HG02588 (cell line): ENCODE results near the gene CASTOR1.
A peak's percentile ranks its signal among the peaks of the same experiment; 100 is the strongest.

ENCODE experiments used
- ATAC-seq: cut with Tn5 transposase; IDR thresholded peaks from one replicate; pipeline ENCODE4 v1.9.1; 2021; ENCODE audit warnings: mild to moderate bottlenecking, moderate library complexity; ENCODE audit not compliant: unreplicated experiment

CASTOR1 gene

DNA sequence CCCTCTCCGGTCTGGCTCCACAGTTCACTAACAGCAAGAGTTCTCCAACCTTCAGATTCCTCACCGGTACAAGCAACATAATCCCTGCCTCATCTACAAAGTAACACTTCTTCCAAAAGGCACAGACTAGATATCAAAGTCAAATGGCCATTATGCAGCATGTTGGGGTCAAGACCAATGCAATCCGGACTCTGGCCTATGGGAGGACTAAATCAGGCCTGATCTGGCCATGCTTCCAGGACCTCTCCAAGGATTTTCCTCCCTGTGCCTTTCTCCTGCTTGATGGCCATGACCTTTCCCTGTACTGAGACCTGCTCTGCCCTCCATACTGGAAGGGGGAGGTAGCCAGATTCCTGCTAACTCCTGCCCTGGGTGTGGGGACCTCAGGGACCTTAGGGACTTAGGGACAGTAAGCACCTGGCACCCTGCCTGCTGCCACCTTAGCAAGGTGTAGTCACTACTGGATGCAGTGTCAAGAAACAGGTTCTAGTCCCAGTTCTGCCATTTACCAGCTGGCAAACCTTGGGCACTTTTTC, 30.8 kb upstream of the CASTOR1 start:
- ATAC-seq, result no peak

DNA sequence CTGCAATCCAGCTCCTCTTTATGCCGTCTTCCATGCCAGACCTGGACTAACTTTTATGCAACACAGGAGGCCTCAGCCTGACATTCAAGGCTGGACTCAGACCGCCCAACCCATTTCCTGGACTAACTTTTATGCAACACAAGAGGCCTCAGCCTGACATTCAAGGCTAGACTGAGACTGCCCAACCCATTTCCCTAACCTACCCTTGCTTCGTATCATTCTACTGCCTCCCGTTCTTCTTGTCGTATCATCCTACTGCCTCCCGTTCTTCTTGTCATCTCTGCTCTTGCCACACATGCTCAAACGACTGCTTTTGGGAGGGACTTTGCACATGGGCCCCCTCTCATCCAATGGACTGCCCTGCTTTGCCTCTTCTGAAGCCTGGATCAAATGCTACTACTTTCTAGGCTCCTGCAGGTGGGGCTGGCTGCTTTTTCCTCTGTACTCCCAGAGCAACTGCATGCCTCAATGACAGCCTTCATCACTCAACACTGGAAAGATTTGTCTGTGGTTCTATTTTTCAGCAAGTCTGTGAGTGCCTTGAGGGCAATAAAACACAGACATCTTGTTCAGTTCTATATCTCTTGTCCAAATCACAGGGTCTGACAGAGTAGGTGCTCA, 29.6 kb upstream of the CASTOR1 start:
- no peak for ATAC-seq

DNA sequence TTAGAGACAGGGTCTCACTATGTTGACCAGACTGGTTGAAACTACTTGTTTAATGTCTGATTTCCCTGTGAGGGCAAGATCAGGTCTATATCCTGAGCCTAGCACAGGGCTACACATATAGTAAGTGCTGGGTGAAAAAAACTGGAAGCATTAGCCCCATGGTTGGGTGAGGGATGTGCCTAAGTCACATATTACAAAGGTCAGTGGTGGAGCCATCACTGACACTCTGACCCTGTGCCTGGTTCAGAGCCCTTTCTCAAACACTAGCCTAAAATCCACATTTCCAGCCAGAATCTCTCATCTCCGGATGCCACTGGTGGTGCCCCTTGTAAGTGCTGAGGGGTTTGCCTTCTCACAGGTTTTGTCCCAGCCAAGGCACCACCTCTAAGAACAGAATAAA, 28.5 kb upstream of the CASTOR1 start:
- ATAC-seq, result no peak

GRCh38 chr22:30315962-30316576, 26.8 kb upstream of the CASTOR1 start:
- ATAC-seq, result no peak

DNA sequence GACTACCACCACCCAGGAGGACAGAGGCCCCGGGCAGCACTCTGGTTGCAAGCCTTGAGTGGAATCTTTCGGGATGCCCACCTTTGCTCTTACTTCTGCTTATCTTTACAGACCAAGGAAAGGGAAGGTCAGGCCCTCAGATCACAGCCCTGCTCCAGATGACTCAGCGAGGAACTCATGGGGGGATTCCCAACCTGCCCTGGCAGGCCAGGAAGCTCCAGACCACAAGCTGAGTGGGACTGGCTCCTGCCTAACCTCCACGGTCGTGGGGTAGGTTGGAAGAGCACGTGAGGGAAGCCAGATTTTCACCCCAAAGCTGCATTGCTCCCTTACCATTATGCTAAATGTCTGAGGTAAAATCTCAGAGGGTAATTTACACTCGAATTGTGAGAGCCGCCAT, 25.6 kb upstream of the CASTOR1 start:
- no peak for ATAC-seq

DNA sequence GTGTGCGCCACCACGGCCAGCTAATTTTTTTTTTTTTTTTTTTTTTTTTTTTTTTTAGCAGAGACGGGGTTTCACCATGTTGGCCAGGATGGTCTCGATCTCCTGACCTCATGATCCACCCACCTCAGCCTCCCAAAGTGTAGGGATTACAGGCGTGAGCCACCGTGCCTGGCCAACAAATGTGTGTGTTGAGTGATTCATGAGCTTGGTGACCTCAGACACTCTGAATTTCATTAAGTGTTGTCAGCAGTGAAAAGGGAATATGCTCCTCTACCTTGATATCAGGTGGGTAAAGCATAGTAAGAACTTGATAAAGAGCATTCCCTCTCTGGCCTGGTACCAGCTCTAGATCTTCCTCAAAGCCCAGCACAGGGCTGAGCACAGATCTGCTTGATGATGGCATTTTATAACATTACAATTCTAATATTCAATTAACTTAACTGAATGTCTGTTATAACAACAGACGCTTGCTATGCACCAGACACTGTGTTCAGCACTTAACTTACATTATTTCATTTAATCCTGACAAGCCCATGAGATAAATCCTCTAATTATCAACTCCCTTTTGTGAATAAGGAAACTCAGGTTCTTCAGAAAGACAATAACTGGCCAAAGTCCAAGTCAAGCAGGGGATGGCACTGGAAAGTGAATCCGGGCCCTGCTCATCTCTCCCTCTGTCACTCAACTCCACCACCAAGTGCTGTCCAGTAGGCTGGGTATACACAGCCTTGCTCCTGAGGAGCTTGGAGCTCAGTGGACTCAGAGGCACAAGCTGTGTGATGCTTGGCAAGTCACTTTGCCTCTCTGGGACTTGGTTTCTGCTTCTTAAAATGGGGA, 24.4 kb upstream of the CASTOR1 start:
- no peak for ATAC-seq

- ATAC-seq, result no peak
Observed at GRCh38 chr22:30312053-30312452, 22.7 kb upstream of the CASTOR1 start.

DNA sequence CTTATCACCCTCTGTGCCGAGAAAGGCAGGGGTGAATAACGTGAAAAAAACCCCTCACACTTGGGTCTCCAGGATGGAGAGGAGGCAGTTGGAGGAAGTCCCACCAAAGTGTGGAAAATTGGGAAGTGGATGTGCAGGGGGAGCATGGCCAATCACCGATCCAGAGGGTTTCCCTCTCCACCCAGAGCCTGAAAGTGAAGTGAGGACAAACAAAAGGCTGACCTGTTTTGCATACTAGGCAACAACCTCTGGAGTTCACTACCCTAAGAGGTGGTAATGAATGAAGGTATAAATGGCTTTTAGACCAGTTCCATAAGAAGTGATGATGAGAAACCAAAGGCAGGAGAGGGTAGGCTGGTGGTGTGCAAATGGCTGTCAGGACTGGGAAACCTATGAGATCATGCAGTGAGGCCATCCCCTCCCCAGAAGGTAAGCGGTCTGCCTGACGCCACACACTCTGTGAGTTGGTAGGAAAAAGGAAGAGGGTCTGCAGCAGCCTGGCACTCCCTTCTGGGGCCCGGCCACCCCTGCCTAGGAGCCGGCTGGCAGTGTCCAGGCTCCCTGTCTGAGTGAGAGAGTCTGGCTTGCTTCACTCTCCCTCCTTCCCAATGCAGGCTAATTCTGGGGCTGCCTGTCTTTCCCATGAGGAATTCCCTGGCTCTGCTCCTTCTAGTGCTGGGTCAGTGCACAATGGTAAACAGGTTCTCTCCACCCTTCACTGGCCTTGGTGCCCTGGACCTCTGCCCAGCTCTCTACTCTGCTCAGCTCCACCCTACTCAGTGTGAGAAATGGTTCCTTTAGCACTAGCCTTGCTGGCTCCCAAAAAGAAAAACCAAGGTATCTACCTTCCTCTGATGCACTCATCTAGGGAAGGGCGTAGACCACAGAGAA, 21.8 kb upstream of the CASTOR1 start:
- ATAC-seq, result no peak

GRCh38 chr22:30309951-30310741, 20.8 kb upstream of the CASTOR1 start:
- peak; percentile 30 for ATAC-seq

DNA sequence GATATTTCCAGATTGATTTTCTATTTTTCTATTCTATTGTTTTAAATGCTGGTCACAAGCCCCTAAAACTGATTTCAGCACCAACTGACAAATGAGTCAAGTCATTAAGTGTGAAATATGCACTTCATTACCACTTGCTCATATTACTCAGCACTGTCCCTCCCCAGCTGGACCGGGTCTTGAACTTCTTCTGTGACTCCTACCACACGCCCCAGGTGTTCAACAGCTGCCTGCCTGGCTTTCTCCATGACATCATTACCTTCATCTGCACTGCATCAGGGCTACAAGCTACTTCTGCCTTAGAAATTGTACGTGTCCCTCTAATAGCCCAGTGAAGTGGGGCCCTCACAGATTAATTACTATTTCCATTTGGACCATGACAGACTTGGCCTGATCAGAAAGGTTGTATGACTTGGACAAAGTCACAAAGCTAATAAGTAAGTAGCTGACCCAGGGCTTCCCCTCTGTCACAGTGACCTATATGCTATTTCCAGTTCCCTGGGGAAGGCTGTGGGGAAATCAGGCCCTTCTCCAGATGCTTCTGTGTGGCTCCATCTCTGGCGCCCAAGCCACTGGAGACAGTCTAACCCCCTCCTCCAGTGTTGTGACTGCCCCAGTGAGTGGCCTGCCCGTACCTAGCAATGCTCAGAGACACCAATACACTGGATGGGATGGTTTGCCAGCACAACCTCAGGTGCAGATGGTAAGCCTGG, 19.4 kb upstream of the CASTOR1 start:
- ATAC-seq, result no peak

DNA sequence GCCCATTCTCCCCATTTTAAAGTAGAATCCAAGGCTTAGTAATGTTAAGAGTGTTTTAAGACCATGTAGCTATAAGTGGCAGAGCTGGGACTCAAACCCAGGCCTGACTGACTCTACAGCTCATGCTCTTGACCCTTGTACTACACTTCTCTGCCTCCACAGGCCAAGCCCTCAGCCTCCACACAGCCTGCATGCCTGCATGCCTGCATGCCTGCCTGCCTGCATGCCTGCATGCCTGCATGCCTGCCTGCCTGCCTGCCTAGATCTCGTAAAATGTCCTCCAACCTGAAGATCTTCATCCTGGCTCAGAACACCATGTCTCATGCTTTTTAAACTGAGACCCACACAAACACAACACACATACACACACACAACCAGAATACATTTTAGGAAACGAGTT, 18.8 kb upstream of the CASTOR1 start:
- no peak for ATAC-seq

DNA sequence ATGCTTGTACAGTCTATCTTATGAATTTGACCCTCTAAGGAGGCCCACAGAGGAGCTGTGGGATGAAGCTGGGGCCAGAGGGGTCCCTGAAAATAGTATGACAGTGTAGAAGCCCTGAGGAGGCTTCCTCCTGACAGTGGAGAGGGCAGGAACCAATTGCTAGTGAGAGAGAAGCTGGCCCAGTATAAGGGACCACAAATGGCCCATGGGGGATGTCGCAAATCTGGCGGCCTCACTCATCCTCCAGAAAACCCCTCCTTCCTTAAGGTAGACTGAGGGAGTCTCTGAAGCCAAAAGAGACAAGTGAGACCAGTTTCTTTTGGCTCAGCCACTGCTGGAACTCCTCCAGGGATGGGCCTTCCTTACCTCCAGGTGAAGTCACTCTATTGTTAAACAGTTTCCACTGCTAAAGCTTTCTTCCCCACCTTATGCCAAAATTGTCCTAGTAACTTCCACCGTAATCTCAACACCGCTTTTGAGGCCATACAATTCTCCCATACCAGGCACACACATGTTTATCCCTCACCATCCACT, 17.8 kb upstream of the CASTOR1 start:
- ATAC-seq, result no peak

DNA sequence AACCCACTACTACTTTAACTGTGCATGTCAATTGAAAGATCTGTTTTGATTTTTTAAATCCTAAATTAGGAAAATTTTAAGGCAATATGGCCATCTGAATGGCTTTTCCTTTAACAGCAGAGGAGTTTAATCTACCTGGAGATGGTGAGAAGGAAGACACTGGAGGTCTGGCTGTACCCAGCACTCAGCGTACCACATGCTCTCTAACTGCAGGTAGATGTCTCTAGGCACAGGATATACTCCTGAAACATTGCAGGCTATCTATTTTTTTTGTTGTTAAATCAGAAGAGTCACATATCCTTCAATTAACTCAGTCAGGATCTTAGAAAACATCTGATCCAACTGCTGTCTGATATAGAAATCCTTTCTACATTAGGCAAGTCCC, 17.3 kb upstream of the CASTOR1 start:
- no peak for ATAC-seq

DNA sequence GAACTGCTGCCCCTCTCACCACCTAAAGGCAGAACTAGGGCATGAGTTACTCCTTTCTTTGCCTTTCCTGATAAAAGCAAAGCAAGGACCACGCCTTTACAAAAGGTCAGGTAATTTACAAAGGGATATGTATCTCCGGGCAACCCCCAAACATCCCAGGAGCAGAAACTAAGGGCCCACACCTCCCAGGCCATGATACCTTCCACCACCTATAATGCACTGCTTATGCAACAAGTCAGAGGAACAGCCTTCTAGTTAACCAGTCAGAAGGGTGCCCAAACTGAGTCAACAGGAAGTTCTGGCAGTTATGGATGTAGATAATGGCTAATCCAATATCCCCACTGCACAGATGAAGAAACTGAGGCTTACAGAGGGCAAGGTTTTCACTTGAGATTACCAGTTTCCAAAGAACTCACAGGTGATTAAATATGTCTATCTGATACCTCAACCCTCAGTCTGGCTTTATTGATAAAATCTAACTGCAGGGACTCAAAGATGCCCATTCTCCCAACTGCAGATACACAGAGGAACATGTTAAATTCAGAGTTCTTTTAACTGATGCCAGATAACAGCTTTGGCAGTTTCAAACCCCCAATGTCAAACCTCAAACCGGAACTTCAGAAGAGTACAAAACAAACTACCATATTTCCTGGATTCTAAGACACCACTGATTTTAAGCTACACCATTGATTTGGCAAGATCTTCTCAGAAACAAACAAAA, 16.8 kb upstream of the CASTOR1 start:
- ATAC-seq, result no peak

DNA sequence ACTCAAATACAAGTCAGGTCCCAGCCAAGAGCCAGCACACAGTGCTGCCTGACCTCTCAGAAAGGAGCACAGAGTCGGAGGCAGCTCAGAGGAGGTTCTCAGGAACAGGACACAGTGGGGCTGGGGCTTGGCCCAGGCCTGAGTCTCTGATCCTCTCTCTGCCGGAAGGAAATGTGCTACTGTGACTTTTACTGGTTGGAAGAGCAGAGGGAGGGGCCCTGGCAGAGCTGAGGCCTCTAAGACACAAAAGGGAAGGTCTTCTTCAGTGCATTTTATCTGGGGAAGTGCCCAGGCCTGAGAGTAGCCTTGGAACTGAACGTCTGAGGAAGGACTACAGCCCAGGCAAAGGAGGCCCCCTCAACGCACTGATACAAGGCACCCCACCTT, 16.2 kb upstream of the CASTOR1 start:
- ATAC-seq, result no peak

DNA sequence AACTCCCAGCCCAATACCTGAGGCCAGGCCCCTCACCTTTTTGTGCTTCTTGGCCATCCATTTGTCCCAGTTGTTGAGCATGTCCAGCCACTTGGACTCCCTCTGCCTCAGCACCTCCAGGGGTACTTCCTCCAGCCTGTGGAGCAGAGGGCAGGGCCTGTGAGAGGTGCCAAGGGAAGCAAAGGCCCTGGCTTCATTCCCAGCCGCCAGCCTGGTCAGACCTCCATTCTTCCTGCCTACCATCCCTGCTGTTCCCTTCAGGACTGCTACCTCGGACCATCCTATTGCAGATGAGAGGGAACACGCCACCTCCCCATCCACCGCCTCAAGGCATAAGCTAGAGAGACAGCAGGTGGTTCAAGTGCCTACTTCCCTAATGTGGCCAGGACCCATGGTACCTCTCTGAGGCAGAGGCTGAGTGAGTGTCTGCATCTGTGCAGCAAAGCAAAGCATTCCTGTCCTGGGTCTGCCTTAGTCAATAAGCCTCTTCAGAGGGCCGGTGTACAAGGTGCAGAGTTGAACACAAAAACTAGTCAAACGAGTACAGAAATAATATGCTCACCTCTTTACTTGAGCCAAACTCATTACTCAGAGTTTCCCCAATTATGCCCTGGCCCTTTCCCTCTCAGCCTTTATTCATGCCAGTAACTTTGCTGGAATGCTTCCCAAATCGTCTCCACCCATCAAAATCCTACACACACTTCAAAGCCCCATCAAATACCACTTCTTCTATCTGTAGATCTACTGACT, 15.4 kb upstream of the CASTOR1 start:
- ATAC-seq, result no peak

GRCh38 chr22:30302810-30303138, 13.5 kb upstream of the CASTOR1 start:
- ATAC-seq, result no peak
